ENCODE results near the gene SPINK1.

The SPINK1 gene

DNA sequence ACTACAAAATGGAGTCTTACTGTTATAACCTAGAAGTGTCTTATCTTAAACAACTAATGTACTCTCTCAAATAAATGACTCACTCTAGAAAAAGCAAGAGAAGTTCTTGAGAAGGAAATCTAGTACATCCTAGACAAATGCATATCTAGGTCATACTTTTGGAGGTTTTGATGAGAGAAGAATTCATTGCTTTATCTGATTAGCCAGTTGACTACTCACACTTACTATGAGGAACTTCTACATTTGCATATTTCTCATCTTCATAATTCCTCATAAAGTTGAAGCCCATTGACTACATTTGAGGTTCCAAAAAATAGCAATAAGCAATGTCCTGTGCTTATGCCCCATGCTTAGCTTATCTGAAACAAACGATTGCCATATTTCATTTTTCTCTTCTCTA is 51.8 kb downstream of the SPINK1 start:
- Histone ChIP-seq H3K23ac (ENCODE audit: low read length in 2 of 2) (no peak overlapping the region), H3K4ac (ENCODE audit: low read depth in 1 of 2, low read length in 2 of 2) (no peak overlapping the region), H3K27ac (ENCODE audit: low read length, poor library complexity, severe bottlenecking) (no peak overlapping the region), H2BK12ac (ENCODE audit: low read length in 2 of 2) (no peak overlapping the region), H3K79me1 (replicated peaks; ENCODE audit: low read length, poor library complexity, severe bottlenecking) (no peaks in the 10 kb centered on the region), H2BK5ac (ENCODE audit: low read depth, low read length, poor library complexity, severe bottlenecking) (no peak overlapping the region), H3K27me3 (ENCODE audit: control insufficient read depth in 1 of 2, insufficient read depth in 1 of 2, low read length in 2 of 2) (peaks cover 0 to 4% of the 10 kb centered on the region in 2 experiments), H2AFZ (ENCODE audit: low read depth, low read length) (no peak overlapping the region), H2AK5ac (ENCODE audit: low read length, severe bottlenecking) (no peak overlapping the region), H3K4me1 (ENCODE audit: control insufficient read depth, insufficient read depth, low read depth, low read length) (peaks cover 5% of the 10 kb centered on the region), H3K36me3 (ENCODE audit: control insufficient read depth in 1 of 2, insufficient read depth in 2 of 2, low read depth in 1 of 2, low read length in 2 of 2) (no peaks in the 10 kb centered on the region), H2BK120ac (ENCODE audit: low read depth, low read length) (no peak overlapping the region), H3K18ac (ENCODE audit: low read depth in 1 of 2, low read length in 2 of 2) (no peak overlapping the region), H4K8ac (ENCODE audit: low read length) (no peak overlapping the region), H2BK15ac (ENCODE audit: low read depth, poor library complexity, severe bottlenecking) (no peak overlapping the region), H3K9ac (ENCODE audit: low read length) (no peak overlapping the region), H4K91ac (ENCODE audit: low read length) (no peak overlapping the region), H3K4me2 (ENCODE audit: low read length, poor library complexity, severe bottlenecking) (no peak overlapping the region), H3K4me3 (ENCODE audit: insufficient read depth in 1 of 2, low read depth in 1 of 2, low read length in 2 of 2) (no peak overlapping the region), H3K9me3 (ENCODE audit: control insufficient read depth, low read length) (no peaks in the 10 kb centered on the region), H3K14ac (ENCODE audit: low read length in 2 of 2) (no peak overlapping the region)
- WGBS, result 100% methylated on average over 1 of the region's 1 CpG
- DNase-seq, result no peak

DNA sequence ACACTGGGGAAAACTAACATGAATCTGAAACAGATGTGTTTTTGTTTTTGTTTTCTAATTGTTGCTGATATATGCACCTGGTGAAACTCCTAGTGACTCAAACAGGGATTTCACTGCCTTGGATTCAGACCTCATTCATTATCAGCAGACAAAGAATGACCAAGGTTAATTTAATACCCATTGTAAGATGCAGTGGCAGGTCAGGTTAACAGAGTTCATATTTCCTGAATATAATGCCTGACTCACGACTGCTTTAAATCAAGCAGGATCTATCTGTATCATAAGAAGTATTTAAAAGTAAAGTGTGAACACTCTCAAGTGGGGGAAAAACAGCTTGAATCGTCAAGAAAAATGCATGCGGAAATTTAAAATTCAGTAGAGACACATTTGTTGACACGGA is 54.5 kb downstream of the SPINK1 start:
- H3K14ac ChIP-seq (ENCODE audit: low read length in 2 of 2), result no peak overlapping the region
- H2BK12ac ChIP-seq (ENCODE audit: low read length in 2 of 2), result no peak overlapping the region
- H3K27ac ChIP-seq (ENCODE audit: low read length, poor library complexity, severe bottlenecking), result no peak overlapping the region
- no peak overlapping the region for H3K4me3 ChIP-seq (ENCODE audit: insufficient read depth in 1 of 2, low read depth in 1 of 2, low read length in 2 of 2)
- H2BK5ac ChIP-seq (ENCODE audit: low read depth, low read length, poor library complexity, severe bottlenecking), result no peak overlapping the region
- no peaks in the 10 kb centered on the region for H3K9me3 ChIP-seq (ENCODE audit: control insufficient read depth, low read length)
- no peak overlapping the region for H2BK15ac ChIP-seq (ENCODE audit: low read depth, poor library complexity, severe bottlenecking)
- no peak overlapping the region for H4K8ac ChIP-seq (ENCODE audit: low read length)
- H3K4me1 ChIP-seq (ENCODE audit: control insufficient read depth, insufficient read depth, low read depth, low read length), result no peaks in the 10 kb centered on the region
- no peak overlapping the region for H3K18ac ChIP-seq (ENCODE audit: low read depth in 1 of 2, low read length in 2 of 2)
- H2BK120ac ChIP-seq (ENCODE audit: low read depth, low read length), result no peak overlapping the region
- no peaks in the 10 kb centered on the region for H3K27me3 ChIP-seq (ENCODE audit: control insufficient read depth in 1 of 2, insufficient read depth in 1 of 2, low read length in 2 of 2)
- no peak overlapping the region for H2AFZ ChIP-seq (ENCODE audit: low read depth, low read length)
- H3K79me1 ChIP-seq (replicated peaks; ENCODE audit: low read length, poor library complexity, severe bottlenecking), result no peaks in the 10 kb centered on the region
- no peaks in the 10 kb centered on the region for H3K36me3 ChIP-seq (ENCODE audit: control insufficient read depth in 1 of 2, insufficient read depth in 2 of 2, low read depth in 1 of 2, low read length in 2 of 2)
- 100% methylated on average over 2 of the region's 4 CpGs for WGBS
- H3K9ac ChIP-seq (ENCODE audit: low read length), result no peak overlapping the region
- no peak overlapping the region for H4K91ac ChIP-seq (ENCODE audit: low read length)
- H3K4me2 ChIP-seq (ENCODE audit: low read length, poor library complexity, severe bottlenecking), result no peak overlapping the region
- DNase-seq, result no peak
- no peak overlapping the region for H2AK5ac ChIP-seq (ENCODE audit: low read length, severe bottlenecking)
- no peak overlapping the region for H3K23ac ChIP-seq (ENCODE audit: low read length in 2 of 2)
- no peak overlapping the region for H3K4ac ChIP-seq (ENCODE audit: low read depth in 1 of 2, low read length in 2 of 2)
